ENCODE measurements around the gene ARID1B. TPM values are rescaled to one million over a fixed set of nuclear protein-coding genes. Genes with fewer than 3 reads are reported as not detected.

ARID1B gene
- total and polyA plus RNA-seq, 2 of the 4 experiments (the other 2 are of a cell fraction), result 14.5 to 20.1 TPM

- Histone ChIP-seq H3K79me1 (ENCODE audit: low read depth in 1 of 2, low read length in 2 of 2) (peaks cover 27 to 69% of the 10 kb centered on the region in 2 experiments), H4K8ac (ENCODE audit: low read depth in 2 of 2, low read length in 2 of 2) (peak overlapping the region; percentile 80 to 92; a peak in 2 of 4 replicates), H2BK15ac (ENCODE audit: low read depth, low read length) (no peak overlapping the region), H3K27ac (ENCODE audit: insufficient read depth, low read length) (peak overlapping the region; percentile 98; the same call in 1 of the 2 replicates), H3K56ac (ENCODE audit: extremely low read depth, insufficient read depth, low read length) (peak overlapping the region; percentile 87; the same call in 1 of the 2 replicates), H3K4me2 (ENCODE audit: low read depth, low read length) (peak overlapping the region; percentile 74), H2AFZ (replicated peaks; ENCODE audit: low read length, poor library complexity) (no peak overlapping the region), H3K9ac (ENCODE audit: low read depth, low read length) (peak overlapping the region; percentile 98), H3K23ac (ENCODE audit: low read depth, low read length) (peak overlapping the region; percentile 67; the same call in 1 of the 2 replicates), H2BK120ac (ENCODE audit: low read depth, low read length) (peak overlapping the region; percentile 2; the same call in 1 of the 2 replicates), H3K4me3 (ENCODE audit: insufficient read depth, low read depth, low read length) (peak overlapping the region; percentile 64), H2AK9ac (replicated peaks; ENCODE audit: low read depth, low read length, poor library complexity) (no peak overlapping the region), H4K20me1 (ENCODE audit: insufficient read depth, low read length) (peaks cover 16% of the 10 kb centered on the region; the same call in 1 of the 2 replicates), H3K36me3 (ENCODE audit: control insufficient read depth, insufficient read depth, low read length) (no peaks in the 10 kb centered on the region), H2AK5ac (ENCODE audit: low read depth, low read length) (no peak overlapping the region), H3K4ac (ENCODE audit: low read depth, low read length) (peak overlapping the region; percentile 63; the same call in 1 of the 2 replicates), H2BK20ac (ENCODE audit: low read depth, low read length) (no peak overlapping the region), H4K5ac (ENCODE audit: low read depth, low read length) (peak overlapping the region; percentile 56; the same call in 1 of the 2 replicates), H3K9me1 (ENCODE audit: insufficient read depth, low read length) (peaks cover 11% of the 10 kb centered on the region), H3K9me3 (ENCODE audit: control insufficient read depth, insufficient read depth, low read length) (peaks cover 1% of the 10 kb centered on the region; the same call in 1 of the 2 replicates), H4K91ac (ENCODE audit: insufficient read depth, low read depth, low read length) (no peak overlapping the region; the same call in 1 of the 2 replicates), H2BK5ac (ENCODE audit: low read depth, low read length, poor library complexity, severe bottlenecking) (peak overlapping the region; percentile 91), H3K18ac (ENCODE audit: low read depth, low read length) (peak overlapping the region; percentile 86), H3K14ac (replicated peaks; ENCODE audit: low read depth, low read length) (peak overlapping the region; percentile 16; the same call in 1 of the 2 replicates), H3K27me3 (ENCODE audit: control insufficient read depth, insufficient read depth, low read length) (no peaks in the 10 kb centered on the region), H3K4me1 (ENCODE audit: control insufficient read depth, insufficient read depth, low read length) (peaks cover 12% of the 10 kb centered on the region)
- intact Hi-C loops (cut with micrococcal nuclease) (loop anchor here (5.0 to 10.0 kb wide), 3 partner anchors 68 to 1696 kb away; no protein-coding TSS in a partner anchor), dilution Hi-C loops (cut with HindIII; ENCODE audit: low sequenced_read_pairs, unreplicated experiment) (no loop called here), in situ Hi-C loops (cut with MboI; ENCODE audit: low sequenced_read_pairs) (no loop called here)
- no TSS peak for BruUV-seq (replicated peaks)
- WGBS, 2 experiments (ENCODE audit: extremely low coverage in 2 of 2, insufficient read length in 1 of 2), result no CpG with 5 or more reads among the region's 4 CpGs
- CTCF ChIA-PET, result interaction anchor here (0.6 kb wide), 2 partner anchors 22 to 1432 kb away, joined by 3 to 4 read pairs; no protein-coding TSS in a partner anchor
- ATAC-seq (ENCODE audit: low read depth) (no peak), DNase-seq (peak; percentile 67)
- TF ChIP-seq RAD21 (IDR thresholded peaks at IDR 0.05; ENCODE audit: low read length) (0 out of 2 replicates have a peak, but pooled peaks have one; percentile 17), MAFK (IDR thresholded peaks at IDR 0.05; ENCODE audit: low read depth, low read length) (no peak)
- POLR2A ChIA-PET (ENCODE audit: unreplicated experiment), result no interaction called here
Observed at GRCh38 chr6:157020398-157020797, 243.2 kb downstream of the ARID1B start.

All from IMR-90 (cell line).